Activated CD8-positive, alpha-beta memory T cell treated with anti-CD3 and anti-CD28 coated beads for 36 hours (primary cell): ENCODE data around the gene CLN6. TPM values are rescaled to one million over a fixed set of nuclear protein-coding genes. Genes with fewer than 3 reads are reported as not detected.

Experiments
- CTCF ChIA-PET: fragments of 350-600 bp; sonication (Branson Sonifier 250); formaldehyde crosslinking; loops from one replicate; lab custom pipeline; 2021; ENCODE audit warnings: antibody characterized with exemption; lab: Charles Lee
- POLR2A ChIA-PET: fragments of 350-600 bp; sonication (Branson Sonifier 250); formaldehyde crosslinking; loops from one replicate; lab custom pipeline; 2021; ENCODE audit warnings: antibody characterized with exemption; lab: Charles Lee
- total RNA-seq, 2 experiments: library from RNA; stranded (reverse); gene quantifications; one replicate each; pipeline ENCODE4 v1.2.3, GENCODE V29; 2021

Gene CLN6
- total RNA-seq, 2 experiments from 2014 or later, result 75.1 to 81.0 TPM

DNA sequence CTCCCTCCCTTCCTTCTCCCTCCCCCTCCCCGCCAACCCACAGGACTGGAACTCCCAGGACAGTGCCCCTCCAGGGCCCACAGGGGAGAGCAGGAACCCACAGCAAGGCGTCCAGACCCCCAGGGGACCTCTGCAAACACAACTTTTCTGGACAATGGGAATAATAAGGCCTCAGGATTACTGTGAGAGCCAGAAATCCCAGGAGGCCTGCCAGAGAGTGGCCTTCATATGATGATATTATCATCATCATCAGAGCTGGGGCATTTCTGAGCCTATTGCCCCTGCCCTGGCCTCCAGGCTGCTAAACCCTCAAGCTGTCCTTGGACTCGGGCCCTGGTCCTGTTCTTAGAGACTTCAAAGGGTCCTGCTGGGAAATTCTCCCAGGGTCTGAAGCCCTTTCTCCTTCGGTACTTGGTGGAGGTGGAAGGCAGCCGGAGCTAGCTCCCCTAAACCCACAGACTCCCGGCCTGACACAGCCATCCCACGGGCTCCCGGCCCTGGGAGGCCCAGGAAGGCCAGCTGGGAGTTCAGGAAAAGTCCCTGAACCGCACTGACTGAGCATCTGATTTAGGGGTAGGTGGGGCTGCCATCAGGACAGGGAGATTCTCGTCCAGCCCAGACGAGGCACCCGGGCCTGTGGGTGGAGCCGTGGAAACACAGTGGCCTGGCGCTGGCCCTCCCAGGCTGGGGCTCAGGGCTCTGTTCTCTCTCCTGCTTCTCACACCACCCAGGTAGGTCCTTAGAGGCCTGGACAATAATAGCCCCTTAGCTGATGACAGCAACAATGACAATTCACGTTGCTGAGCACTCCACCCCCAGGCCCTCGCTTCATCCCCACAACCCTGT is 29.3 kb downstream of the CLN6 start:
- ChIA-PET POLR2A (no interaction called here), CTCF (interaction anchor here (0.5 kb wide), 1 partner anchor 27 kb away, joined by 3 read pairs; no protein-coding TSS in a partner anchor)

DNA sequence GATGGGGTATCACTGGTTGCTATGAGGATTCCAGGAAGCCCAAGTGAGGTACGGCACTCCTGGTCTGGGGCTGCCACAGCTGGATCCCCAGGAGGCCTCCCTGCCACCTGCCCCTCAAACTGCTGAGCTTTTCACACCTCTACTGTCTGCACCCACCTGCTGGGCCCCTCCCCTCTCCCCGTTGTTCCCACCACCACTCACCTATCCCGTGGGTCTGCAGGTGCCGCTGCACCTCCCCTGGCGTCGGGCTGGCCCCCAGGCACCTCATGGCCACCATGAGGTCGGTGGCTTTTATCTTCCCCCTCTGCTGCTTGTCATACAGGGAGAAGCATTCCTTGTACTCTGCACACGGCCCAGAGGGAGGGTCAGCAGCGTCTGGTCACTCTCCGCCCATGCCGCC is 30.2 kb downstream of the CLN6 start:
- POLR2A ChIA-PET, result no interaction called here
- CTCF ChIA-PET, result no interaction called here

GRCh38 chr15:68197661-68198437 is 31.7 kb downstream of the CLN6 start:
- POLR2A ChIA-PET, result no interaction called here
- CTCF ChIA-PET, result no interaction called here

- CTCF ChIA-PET, result no interaction called here
- POLR2A ChIA-PET, result interaction anchor here (1.3 kb wide), 1 partner anchor 10 kb away, joined by 3 read pairs; no protein-coding TSS in a partner anchor
These were observed 32.4 kb downstream of the CLN6 start for GRCh38 chr15:68197170-68197492.

- ChIA-PET CTCF (no interaction called here), POLR2A (interaction anchor here (1.3 kb wide), 1 partner anchor 11 kb away, joined by 3 read pairs; no protein-coding TSS in a partner anchor)
These were observed 32.9 kb downstream of the CLN6 start for GRCh38 chr15:68196445-68197169.

- POLR2A ChIA-PET, result interaction anchor here (0.7 to 1.3 kb wide), 3 partner anchors 12 to 710 kb away, joined by 3 to 4 read pairs (median 3); no protein-coding TSS in a partner anchor
- CTCF ChIA-PET, result interaction anchor here (0.7 kb wide), 2 partner anchors 25 to 520 kb away, joined by 3 to 4 read pairs; no protein-coding TSS in a partner anchor
These were observed 34.0 kb downstream of the CLN6 start for GRCh38 chr15:68195336-68196112.

DNA sequence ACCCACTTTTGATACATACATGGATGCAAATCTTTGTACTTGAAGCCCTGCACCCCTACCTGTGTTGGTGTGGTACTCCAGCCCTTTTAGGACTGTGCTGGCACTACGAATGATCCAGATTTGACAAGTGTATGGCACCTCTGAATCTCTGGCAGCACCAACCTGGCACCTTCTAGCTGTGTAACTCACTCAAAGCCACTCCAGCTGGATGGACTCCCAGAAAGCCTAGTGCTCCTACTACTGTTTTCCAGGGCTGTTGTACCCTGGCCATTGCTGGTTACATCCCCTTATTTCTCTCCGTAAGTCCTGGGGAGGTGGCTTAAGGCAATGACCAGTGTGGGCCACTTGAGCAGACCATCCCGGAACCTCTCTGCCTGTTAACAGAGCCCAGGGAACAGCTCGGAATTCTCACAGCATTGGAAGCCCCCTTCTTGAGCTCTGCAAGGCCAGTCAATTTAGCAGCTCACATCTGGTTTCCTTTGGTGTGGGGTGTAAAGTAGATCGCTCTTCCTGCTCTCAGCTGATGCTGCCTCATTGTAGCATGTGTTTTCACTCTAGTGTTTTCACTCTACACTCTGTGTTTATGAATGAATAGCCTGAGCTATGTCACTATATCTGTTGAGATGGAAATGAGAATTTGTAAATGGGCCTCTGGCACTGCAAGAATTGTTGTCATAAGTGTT is 36.6 kb downstream of the CLN6 start:
- ChIA-PET CTCF (no interaction called here), POLR2A (no interaction called here)

DNA sequence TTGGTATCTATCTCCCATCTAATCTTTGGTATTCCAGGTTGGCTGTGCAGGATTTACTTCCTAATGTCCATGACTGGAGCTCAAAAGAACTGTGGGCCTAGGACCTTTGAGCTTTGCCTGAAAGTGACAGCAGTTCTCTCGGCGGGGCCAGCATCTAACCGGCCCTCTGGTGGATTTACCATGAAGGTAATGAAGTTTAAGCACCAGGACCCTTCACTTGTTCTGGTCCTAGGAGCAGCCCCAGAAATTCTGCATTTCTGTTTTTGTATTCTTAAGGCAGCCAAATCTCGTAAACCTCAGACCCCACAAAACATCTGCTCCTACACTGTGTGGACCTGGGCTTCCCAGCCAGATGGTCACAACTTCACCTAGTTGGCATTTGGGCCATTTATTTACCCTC is 37.4 kb downstream of the CLN6 start:
- CTCF ChIA-PET, result no interaction called here
- POLR2A ChIA-PET, result no interaction called here

DNA sequence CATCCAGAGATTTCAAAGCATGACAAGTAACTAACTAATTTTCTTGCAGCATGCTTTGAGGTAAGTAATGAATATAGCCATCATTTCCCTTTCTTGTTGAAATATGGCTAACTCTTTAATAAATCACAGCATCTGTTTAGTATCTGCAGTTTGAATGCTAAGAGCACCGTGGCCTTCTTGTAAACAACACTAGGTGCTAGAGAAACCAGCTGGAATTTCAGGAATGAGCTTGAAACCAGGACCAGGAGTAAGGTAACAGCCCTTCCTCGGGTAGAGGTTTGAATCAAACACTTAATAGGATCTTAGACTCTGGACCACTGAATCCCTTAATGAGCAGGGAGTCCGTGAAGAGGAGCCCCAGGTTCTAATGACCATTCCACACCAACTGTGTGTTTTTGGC is 38.0 kb downstream of the CLN6 start:
- ChIA-PET POLR2A (no interaction called here), CTCF (no interaction called here)

DNA sequence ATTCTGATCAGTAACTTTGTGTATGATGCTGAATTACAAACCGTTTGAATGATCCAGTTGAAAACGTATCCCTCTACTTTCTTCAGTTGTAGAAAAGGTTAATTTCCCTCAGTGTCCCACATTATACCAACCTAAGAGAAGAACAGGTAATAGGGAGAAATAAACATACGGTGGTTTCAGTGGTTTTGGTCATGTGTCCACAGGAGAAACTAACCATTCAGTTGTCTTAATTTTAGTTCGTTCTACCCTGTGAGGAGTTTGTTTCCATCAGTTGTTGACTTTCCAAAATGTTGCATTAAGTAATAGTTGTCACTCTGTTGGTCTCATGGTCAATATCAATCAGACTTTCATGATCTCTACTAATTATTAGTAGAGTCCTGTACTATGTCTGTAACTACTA is 39.5 kb downstream of the CLN6 start:
- POLR2A ChIA-PET, result no interaction called here
- CTCF ChIA-PET, result no interaction called here

GRCh38 chr15:68188647-68189046 is 40.9 kb downstream of the CLN6 start:
- ChIA-PET CTCF (no interaction called here), POLR2A (no interaction called here)

DNA sequence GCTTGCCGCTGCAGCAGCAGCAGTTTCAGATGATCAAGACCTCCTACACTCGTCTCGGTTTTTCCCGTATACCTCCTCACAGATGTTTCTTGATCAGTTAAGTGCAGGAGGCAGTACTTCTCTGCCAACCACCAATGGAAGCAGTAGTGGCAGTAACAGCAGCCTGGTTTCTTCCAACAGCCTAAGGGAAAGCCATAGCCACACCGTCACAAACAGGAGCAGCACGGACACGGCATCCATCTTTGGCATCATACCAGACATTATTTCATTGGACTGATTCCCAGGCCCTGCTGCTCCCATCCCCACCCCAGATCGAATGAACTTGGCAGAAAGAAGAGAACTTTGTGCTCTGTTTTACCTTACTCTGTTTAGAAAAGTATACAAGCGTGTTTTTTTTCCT is 42.0 kb downstream of the CLN6 start:
- ChIA-PET CTCF (no interaction called here), POLR2A (no interaction called here)

DNA sequence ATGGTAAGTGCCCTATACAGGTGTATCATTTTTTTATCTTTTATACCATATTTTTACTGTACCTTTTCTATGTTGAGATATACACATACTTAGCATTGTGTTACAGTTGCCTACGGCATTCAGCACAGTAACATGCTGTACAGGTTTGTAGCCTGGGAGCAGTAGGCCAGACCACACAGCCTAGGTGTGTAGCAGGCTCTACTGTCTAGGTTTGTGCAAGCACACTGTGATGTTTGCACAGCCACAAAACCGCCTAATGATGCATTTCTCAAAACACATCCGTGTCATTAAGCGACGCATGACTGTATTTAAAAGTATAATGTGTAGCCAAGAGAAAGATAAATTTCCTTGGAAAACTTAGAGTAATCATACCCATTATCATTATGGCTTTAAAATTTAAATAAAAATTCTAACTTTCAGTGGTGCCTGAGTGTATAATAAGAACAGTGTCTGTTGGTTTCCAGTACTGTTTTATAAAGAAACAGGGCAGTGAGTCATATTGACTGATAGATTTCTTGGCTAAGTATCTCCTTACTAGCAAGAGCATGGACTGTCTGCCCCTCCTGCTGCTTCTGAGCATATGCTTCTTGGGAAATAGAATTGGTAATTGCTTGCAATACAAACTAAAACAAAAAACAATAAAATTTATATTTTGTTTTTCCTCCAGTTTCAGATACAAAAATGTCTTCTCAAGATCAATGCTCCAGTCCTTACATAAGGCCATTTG is 42.7 kb downstream of the CLN6 start:
- ChIA-PET POLR2A (no interaction called here), CTCF (no interaction called here)

- ChIA-PET CTCF (interaction anchor here (1.2 to 1.8 kb wide), 2 partner anchors 23 to 321 kb away, joined by 4 to 5 read pairs; no protein-coding TSS in a partner anchor), POLR2A (interaction anchor here (0.6 kb wide), 1 partner anchor 391 kb away, joined by 4 read pairs; no protein-coding TSS in a partner anchor)
These were observed 44.7 kb downstream of the CLN6 start for GRCh38 chr15:68184616-68185480.

- CTCF ChIA-PET, result interaction anchor here (1.2 to 1.8 kb wide), 2 partner anchors 22 to 320 kb away, joined by 4 to 5 read pairs; no protein-coding TSS in a partner anchor
These were observed 45.8 kb downstream of the CLN6 start for GRCh38 chr15:68183616-68184315.

GRCh38 chr15:68177742-68178141 is 51.8 kb downstream of the CLN6 start:
- POLR2A ChIA-PET, result no interaction called here

More at GRCh38 chr15:68183616-68184315, 45.8 kb downstream of the CLN6 start:
- POLR2A ChIA-PET, result no interaction called here

More at GRCh38 chr15:68177742-68178141, 51.8 kb downstream of the CLN6 start:
- CTCF ChIA-PET, result no interaction called here
